C4-2B (cell line): ENCODE data around the gene ARL15.

ENCODE experiments used
- CTCF ChIP-seq: fragments of 450-650 bp; conservative IDR thresholded peaks from 2 replicates; pipeline ENCODE4 v1.5.1; 2017; ENCODE audit warnings: mild to moderate bottlenecking
- ZFX ChIP-seq: fragments of 450-650 bp; IDR thresholded peaks from 2 replicates; pipeline ENCODE4 v1.6.1; 2017

- TF ChIP-seq CTCF (no peak; the same call in 1 of the 2 replicates), ZFX (no peak)
Measured at GRCh38 chr5:54090495-54091120, 219.8 kb downstream of the ARL15 start.
